Measurements from ENCODE around the gene NACA.
A peak's percentile ranks its signal among the peaks of the same experiment; 100 is the strongest.
"Not testable (repeated sequence)": the region's sequence is repeated elsewhere in the genome, so short reads cannot be mapped to it uniquely, and the experiment has no call there.

NACA gene

DNA sequence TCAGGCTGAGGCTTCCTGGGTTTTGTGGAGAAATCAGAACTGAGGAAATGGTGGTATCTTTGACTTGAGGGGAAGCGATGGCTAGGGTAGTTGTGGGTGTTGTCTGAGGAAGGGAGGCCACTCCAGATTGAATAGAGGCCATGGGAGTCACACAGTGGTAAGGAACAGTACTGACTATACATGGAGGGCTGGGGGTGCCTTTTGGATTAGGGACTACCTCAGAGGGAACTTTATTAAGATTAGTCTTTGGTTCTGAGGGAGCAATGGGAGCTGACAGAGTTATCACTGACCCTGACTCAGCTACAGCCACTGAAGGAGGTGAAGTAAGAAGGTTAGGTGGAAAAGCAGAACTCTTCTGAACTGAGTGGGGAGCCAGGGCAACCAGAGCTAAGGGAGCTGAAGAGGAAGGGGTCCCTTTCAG lies 4.4 kb downstream of the NACA start:
- peaks cover 32% of the 10 kb centered on the region for H3K36me3 Mint-ChIP-seq (ENCODE audit: insufficient read depth)
- no peak for DNase-seq
- H3K9me3 Mint-ChIP-seq: no peaks in the 10 kb centered on the region
- H3K4me3 Mint-ChIP-seq: peak overlapping the region; percentile 60 to 98
- no peaks in the 10 kb centered on the region for H3K27me3 Mint-ChIP-seq
- peak overlapping the region; percentile 78 to 97 for H3K27ac Mint-ChIP-seq
- no peak for ATAC-seq (replicated peaks)
- H3K4me1 Mint-ChIP-seq (ENCODE audit: low read depth in 2 of 2): peaks cover 71 to 83% of the 10 kb centered on the region in 2 donors

DNA sequence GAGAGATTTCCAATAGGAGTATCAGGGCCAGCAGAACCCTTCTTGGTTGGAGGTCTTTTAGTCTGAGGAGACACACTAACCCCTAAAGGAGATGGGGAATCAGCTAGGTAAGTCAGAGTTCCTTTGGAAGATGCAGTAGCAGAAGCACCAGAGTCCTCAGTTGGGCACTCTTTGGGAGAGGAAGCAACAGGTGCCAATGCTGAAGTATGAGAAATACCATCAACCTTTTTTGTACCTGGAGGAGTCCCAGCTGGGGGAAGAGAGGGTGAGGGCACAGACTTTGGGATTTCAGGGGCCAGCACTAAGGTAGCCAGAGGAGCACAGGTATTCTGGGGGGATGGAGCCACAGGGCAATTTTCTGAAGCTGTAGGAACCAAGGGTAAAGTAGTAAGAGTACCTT lies 6.0 kb downstream of the NACA start:
- peaks cover 68 to 71% of the 10 kb centered on the region in 2 donors for H3K4me1 Mint-ChIP-seq (ENCODE audit: low read depth in 2 of 2)
- peaks cover 45% of the 10 kb centered on the region for H3K36me3 Mint-ChIP-seq (ENCODE audit: insufficient read depth)
- DNase-seq (no peak), ATAC-seq (replicated peaks) (no peak)
- no peaks in the 10 kb centered on the region for H3K9me3 Mint-ChIP-seq
- peak overlapping the region; percentile 78 to 97 for H3K27ac Mint-ChIP-seq
- H3K4me3 Mint-ChIP-seq: peak overlapping the region; percentile 17 to 36
- H3K27me3 Mint-ChIP-seq: no peaks in the 10 kb centered on the region

DNA sequence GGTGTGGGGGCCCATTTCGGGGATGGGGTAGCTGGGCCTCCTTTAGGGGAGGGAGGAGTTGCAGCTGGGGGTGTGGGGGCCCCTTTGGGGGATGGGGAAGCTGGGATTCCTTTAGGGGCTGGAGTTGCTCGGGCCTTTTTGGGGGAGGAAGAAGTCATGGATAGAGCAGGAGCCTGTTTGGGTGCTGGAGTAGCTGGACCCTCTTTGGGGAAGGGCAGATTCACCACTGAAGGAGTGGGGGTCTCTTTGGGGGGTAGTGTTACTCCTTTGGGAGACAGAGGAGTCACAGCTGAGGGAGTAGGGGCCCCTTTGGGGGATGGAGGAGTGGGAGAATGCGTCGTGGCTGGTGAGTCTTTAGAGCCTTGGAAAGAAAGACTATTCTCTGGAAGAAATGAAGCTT lies 6.5 kb downstream of the NACA start:
- Mint-ChIP-seq H3K9me3 (no peaks in the 10 kb centered on the region), H3K4me1 (ENCODE audit: low read depth in 2 of 2) (peaks cover 64 to 67% of the 10 kb centered on the region in 2 donors), H3K4me3 (peak overlapping the region in 1 of 2 donors; percentile 36), H3K36me3 (ENCODE audit: insufficient read depth) (peaks cover 50% of the 10 kb centered on the region), H3K27me3 (no peaks in the 10 kb centered on the region), H3K27ac (peak overlapping the region; percentile 78 to 97)
- ATAC-seq (replicated peaks): no peak
- no peak for DNase-seq

DNA sequence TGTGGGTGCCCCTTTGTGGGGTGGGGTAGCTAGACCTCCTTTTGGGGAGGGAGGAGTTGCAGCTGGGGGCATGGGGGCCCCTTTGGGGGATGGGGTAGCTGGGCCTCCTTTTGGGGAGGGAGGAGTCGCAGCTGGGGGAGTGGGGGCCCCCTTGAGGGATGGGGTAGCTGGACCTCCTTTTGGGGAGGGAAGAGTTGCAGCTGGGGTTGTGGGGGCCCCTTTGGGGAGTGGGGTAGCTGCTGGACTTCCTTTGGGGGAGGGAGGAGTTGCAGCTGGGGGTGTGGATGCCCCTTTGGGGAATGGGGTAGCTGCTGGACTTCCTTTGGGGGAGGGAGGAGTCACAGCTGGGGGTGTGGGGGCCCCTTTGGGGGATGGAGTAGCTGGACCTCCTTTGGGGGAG lies 7.0 kb downstream of the NACA start:
- Mint-ChIP-seq H3K27me3 (no peaks in the 10 kb centered on the region), H3K9me3 (no peaks in the 10 kb centered on the region), H3K4me1 (ENCODE audit: low read depth in 2 of 2) (peaks cover 62% of the 10 kb centered on the region in 2 donors), H3K4me3 (no peak overlapping the region), H3K27ac (peak overlapping the region in 1 of 2 donors; percentile 78), H3K36me3 (ENCODE audit: insufficient read depth) (peaks cover 55% of the 10 kb centered on the region)
- ATAC-seq (replicated peaks) (no peak), DNase-seq (no peak)

DNA sequence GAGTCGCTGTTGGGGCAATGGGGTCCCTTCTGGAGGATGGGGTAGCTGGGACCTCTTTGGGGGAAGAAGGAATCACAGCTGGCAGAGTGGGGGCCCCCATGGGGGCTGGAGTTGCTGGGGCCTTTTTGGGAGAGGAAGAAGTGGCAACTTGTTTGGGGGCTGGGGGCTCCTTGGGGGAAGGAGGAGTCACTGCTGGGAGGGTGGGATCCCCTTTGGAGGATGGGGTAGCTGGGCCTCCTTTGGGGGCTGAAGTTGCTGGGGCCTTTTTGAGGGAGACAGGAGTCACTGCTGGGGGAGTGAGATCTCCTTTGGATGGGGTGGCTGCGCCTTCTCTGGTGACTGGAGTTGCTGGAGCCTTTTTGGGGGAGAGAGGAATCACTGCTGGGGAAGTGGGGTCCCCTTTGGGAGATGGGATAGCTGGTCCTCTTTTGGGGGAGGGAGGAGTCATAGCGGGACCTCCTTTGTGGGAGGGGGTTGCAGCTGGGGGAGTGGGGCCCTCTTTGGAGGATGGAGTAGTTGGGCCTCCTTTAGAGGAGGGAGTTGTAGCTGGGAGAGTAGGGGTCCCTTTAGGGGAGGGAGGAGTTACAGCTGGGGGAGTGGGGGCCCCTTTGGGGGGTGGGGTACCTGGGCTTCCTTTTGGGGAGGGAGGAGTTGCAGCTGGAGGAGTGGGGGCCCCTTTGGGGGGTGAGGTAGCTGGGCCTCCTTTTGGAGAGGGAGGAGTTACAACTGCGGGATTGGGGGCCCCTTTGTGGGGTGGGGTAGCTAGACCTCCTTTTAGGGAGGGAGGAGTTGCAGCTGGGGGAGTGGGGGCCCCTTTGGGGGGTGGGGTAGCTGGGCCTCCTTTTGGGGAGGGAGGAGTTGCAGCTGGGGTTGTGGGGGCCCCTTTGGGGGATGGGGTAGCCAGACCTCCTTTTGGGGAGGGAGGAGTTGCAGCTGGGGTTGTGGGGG lies 7.9 kb downstream of the NACA start:
- DNase-seq: no peak
- H3K27ac Mint-ChIP-seq: peak overlapping the region; percentile 85 to 88
- H3K4me3 Mint-ChIP-seq: peak overlapping the region; percentile 48 to 49
- peaks cover 64% of the 10 kb centered on the region for H3K36me3 Mint-ChIP-seq (ENCODE audit: insufficient read depth)
- no peaks in the 10 kb centered on the region for H3K27me3 Mint-ChIP-seq
- no peaks in the 10 kb centered on the region for H3K9me3 Mint-ChIP-seq
- peaks cover 54% of the 10 kb centered on the region in 2 donors for H3K4me1 Mint-ChIP-seq (ENCODE audit: low read depth in 2 of 2)
- ATAC-seq (replicated peaks): no peak

DNA sequence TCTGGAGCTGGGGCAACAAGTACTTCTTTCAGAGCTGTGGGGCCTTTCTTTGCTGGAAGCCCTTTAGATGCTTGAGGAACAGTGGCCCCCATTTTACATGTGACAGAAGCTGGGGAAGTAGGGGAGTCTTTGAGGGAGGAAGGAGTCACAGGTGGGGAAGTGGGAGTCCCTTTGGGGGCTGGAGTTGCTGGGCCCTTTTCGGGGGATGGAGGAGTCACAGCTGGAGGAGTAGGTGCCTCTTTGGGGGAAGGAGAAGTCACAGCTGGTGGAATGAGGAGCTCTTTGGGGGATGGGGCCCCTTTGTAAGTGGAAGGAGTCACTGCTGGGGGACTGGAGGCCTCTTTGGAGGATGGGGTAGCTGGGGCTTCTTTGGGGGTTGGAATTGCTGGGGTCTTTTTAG lies 8.6 kb downstream of the NACA start:
- H3K27ac Mint-ChIP-seq: peak overlapping the region; percentile 85 to 88
- peaks cover 71% of the 10 kb centered on the region for H3K36me3 Mint-ChIP-seq (ENCODE audit: insufficient read depth)
- DNase-seq (no peak), ATAC-seq (replicated peaks) (no peak)
- H3K9me3 Mint-ChIP-seq: no peaks in the 10 kb centered on the region
- no peaks in the 10 kb centered on the region for H3K27me3 Mint-ChIP-seq
- H3K4me3 Mint-ChIP-seq: peak overlapping the region; percentile 48 to 49
- H3K4me1 Mint-ChIP-seq (ENCODE audit: low read depth in 2 of 2): peaks cover 47 to 49% of the 10 kb centered on the region in 2 donors

- H3K36me3 Mint-ChIP-seq (ENCODE audit: insufficient read depth): peaks cover 76% of the 10 kb centered on the region
- no peaks in the 10 kb centered on the region for H3K9me3 Mint-ChIP-seq
- DNase-seq (no peak), ATAC-seq (replicated peaks) (no peak)
- peak overlapping the region in 1 of 2 donors; percentile 38 for H3K4me3 Mint-ChIP-seq
- peak overlapping the region; percentile 85 to 88 for H3K27ac Mint-ChIP-seq
- peaks cover 41 to 43% of the 10 kb centered on the region in 2 donors for H3K4me1 Mint-ChIP-seq (ENCODE audit: low read depth in 2 of 2)
- no peaks in the 10 kb centered on the region for H3K27me3 Mint-ChIP-seq
Observed at GRCh38 chr12:56715798-56716197, 9.3 kb downstream of the NACA start.

- Mint-ChIP-seq H3K36me3 (ENCODE audit: insufficient read depth) (peaks cover 76% of the 10 kb centered on the region), H3K27ac (peak overlapping the region; percentile 6 to 35), H3K4me3 (no peak overlapping the region)
Observed at GRCh38 chr12:56714431-56714929, 10.6 kb downstream of the NACA start.

GRCh38 chr12:56713345-56713744 lies 11.8 kb downstream of the NACA start:
- H3K4me3 Mint-ChIP-seq: no peak overlapping the region
- H3K27me3 Mint-ChIP-seq: no peaks in the 10 kb centered on the region
- H3K4me1 Mint-ChIP-seq (ENCODE audit: low read depth in 2 of 2): peaks cover 18 to 20% of the 10 kb centered on the region in 2 donors
- no peaks in the 10 kb centered on the region for H3K9me3 Mint-ChIP-seq
- peaks cover 65% of the 10 kb centered on the region for H3K36me3 Mint-ChIP-seq (ENCODE audit: insufficient read depth)
- no peak for ATAC-seq (replicated peaks)
- H3K27ac Mint-ChIP-seq: no peak overlapping the region
- no peak for DNase-seq

More at GRCh38 chr12:56714431-56714929, 10.6 kb downstream of the NACA start:
- ATAC-seq (replicated peaks) (no peak), DNase-seq (no peak)
- no peaks in the 10 kb centered on the region for H3K9me3 Mint-ChIP-seq
- H3K27me3 Mint-ChIP-seq: no peaks in the 10 kb centered on the region
- peaks cover 28 to 30% of the 10 kb centered on the region in 2 donors for H3K4me1 Mint-ChIP-seq (ENCODE audit: low read depth in 2 of 2)

DNA sequence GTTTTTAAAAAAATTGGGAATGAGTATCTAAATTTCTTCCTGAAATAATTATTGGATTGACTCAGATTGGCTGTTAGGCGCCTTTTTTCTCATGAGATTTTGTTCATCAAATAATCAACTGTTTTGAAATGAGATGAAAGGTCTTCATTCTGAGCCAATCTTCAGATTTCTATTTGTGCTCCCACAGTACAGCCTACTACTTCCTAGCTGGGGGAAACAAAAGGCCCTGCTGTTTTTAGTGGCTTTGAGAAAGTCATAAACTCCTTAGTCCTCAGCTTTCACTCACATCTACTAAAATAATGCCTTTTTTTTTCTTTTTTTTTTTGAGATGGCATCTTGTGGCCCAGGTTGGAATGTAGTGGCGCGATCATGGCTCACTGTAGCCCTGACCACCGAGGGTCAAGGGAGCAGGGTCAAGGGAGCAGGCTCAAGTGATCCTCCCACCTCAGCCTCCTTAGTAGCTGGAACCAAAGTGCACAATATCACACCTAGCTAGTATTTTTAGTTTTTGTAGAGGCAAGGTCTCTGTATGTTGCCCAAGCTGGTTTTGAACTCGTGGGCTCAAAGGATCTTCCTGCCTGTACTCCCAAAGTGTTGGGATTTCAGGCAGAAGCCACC lies 15.2 kb downstream of the NACA start:
- H3K9me3 Mint-ChIP-seq: no peaks in the 10 kb centered on the region
- ATAC-seq (replicated peaks) (no peak), DNase-seq (no peak)
- peaks cover 51% of the 10 kb centered on the region for H3K36me3 Mint-ChIP-seq (ENCODE audit: insufficient read depth)
- H3K27ac Mint-ChIP-seq: no peak overlapping the region
- no peaks in the 10 kb centered on the region for H3K4me1 Mint-ChIP-seq (ENCODE audit: low read depth in 2 of 2)
- no peaks in the 10 kb centered on the region for H3K27me3 Mint-ChIP-seq
- no peak overlapping the region for H3K4me3 Mint-ChIP-seq

DNA sequence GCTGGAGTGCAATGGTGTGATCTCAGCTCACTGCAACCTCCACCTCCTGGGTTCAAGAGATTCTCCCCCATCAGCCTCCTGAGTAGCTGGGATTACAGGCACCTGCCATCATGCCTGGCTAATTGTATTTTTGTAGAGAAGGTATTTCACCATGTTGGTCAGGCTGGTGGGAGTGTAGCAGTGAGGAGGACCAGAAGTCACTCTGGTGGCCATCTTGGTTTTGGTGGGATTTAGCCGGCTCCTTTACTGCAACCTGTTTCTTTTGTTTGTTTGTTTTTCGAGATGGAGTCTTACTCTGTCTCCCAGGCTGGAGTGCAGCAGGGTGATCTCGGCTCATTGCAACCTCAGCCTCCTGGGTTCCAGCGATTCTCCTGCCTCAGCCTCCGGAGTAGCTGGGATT lies 20.6 kb downstream of the NACA start:
- H3K27me3 Mint-ChIP-seq; ATAC-seq (replicated peaks); H3K4me3 Mint-ChIP-seq; H3K4me1 Mint-ChIP-seq (ENCODE audit: low read depth in 2 of 2); DNase-seq; H3K9me3 Mint-ChIP-seq; H3K36me3 Mint-ChIP-seq (ENCODE audit: insufficient read depth): not testable (repeated sequence)
- peak overlapping the region in 1 of 2 donors; percentile 32 for H3K27ac Mint-ChIP-seq

DNA sequence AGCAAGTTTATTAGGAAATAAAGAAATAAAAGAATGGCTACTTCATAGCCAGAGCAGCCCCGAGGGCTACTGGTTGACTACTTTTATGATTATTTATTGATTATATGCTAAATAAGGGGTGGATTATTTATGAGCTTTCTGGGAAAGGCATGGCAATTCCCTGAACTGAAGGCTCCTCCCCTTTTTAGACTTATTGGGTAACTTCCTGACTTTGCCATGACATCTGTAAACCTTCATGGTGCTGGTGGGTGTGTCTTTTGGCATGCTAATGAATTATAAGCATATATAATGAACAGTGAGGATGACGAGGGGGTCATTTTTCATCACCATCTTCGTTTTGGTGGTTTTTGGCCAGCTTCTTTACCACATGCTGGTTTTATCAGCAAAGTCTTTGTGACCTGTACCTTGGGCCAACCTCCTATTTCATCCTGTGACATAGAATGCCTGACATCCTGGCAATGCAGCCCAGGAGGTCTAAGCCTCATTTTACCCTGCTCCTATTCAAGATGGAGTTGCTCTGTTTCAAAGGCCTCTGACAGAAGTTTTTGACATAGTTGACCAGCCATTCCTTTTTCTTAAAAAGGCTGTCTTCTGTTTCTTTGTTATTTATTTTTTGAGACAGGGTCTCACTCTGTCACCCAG lies 26.0 kb downstream of the NACA start:
- ATAC-seq (replicated peaks) (no peak), DNase-seq (no peak)
- Mint-ChIP-seq H3K27me3 (no peaks in the 10 kb centered on the region), H3K27ac (no peak overlapping the region), H3K9me3 (no peaks in the 10 kb centered on the region), H3K36me3 (ENCODE audit: insufficient read depth) (no peaks in the 10 kb centered on the region), H3K4me1 (ENCODE audit: low read depth in 2 of 2) (no peaks in the 10 kb centered on the region), H3K4me3 (no peak overlapping the region)

DNA sequence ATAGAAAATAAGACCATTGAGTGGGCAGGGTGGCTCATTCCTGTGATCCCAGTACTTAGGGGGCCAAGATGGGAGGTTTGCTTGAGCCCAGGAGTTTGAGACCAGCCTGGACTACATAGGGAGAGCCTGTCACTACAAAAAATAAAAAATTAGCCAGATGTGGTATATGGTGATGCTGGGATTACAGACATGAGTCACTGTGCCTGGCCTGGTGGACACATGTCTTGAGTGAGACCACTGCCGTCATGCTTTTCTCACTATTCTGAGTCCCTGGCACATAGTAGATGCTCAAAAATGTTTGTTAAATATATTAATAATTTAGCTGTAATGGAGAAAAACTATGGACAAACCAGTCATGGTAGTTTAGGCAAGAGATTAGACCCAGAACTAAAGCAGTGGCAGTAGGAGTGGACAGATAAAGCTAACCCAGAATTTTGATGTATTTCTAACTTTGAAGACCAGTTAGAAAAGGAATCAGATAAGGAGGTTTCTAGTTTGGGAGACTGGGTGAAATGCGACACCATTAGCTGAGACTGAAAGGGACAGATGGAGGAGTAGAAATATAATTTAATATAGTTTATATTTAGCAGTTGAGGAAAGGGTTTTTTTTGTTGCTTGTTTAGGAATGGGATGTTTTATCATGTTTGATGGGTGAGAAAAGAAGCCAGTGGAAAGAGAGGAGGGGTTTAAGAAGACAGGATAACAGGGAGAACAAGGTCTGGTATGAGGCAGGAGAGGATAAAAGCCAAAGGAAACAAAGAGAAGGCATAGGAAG lies 29.6 kb downstream of the NACA start:
- peak overlapping the region in 1 of 2 donors; percentile 3 for H3K27ac Mint-ChIP-seq
- H3K36me3 Mint-ChIP-seq (ENCODE audit: insufficient read depth): no peaks in the 10 kb centered on the region
- H3K4me3 Mint-ChIP-seq: no peak overlapping the region
- H3K4me1 Mint-ChIP-seq (ENCODE audit: low read depth in 2 of 2): no peaks in the 10 kb centered on the region
- no peaks in the 10 kb centered on the region for H3K9me3 Mint-ChIP-seq
- DNase-seq: no peak
- no peaks in the 10 kb centered on the region for H3K27me3 Mint-ChIP-seq
- ATAC-seq (replicated peaks): no peak

All from effector memory CD8-positive, alpha-beta T cell (primary cell).